Neutrophil (primary cell): Measurements from ENCODE around the gene LACTB.

Source experiments
- H3K27ac ChIP-seq: fragments of 200-600 bp; sonication (generic); 2 replicates; pipeline ENCODE4 v1.5.1; 2016; ENCODE audit warnings: mild to moderate bottlenecking, moderate library complexity
- H3K27me3 ChIP-seq: fragments of 200-600 bp; sonication (generic); 2 replicates; pipeline ENCODE4 v1.6.0; 2016; ENCODE audit warnings: mild to moderate bottlenecking
- H3K36me3 ChIP-seq: fragments of 200-600 bp; sonication (generic); 2 replicates; pipeline ENCODE4 v1.5.1; 2017
- H3K4me1 ChIP-seq, 2 experiments: fragments of 200-600 bp in 1 of 2; sonication (generic) in 1 of 2; 1 replicate in 1 of 2; 2 replicates in 1 of 2; pipeline versions ENCODE4 v1.5.1 to v1.6.1; 2013 to 2016; ENCODE audit warnings: low read depth in 1 of 2, low read length in 1 of 2, mild to moderate bottlenecking in 1 of 2, moderate library complexity in 1 of 2; ENCODE audit not compliant: control insufficient read depth in 1 of 2, insufficient read depth in 1 of 2
- H3K4me3 ChIP-seq, 2 experiments: fragments of 200-600 bp in 1 of 2; sonication (generic) in 1 of 2; 1 replicate in 1 of 2; 2 replicates in 1 of 2; pipeline ENCODE4 v1.5.1; 2013 to 2016; ENCODE audit warnings: low read depth in 1 of 2, low read length in 1 of 2, mild to moderate bottlenecking in 1 of 2, moderate library complexity in 1 of 2
- H3K9me3 ChIP-seq: fragments of 200-600 bp; sonication (generic); 2 replicates; pipeline ENCODE4 v1.5.1; 2016
- TF ChIP-seq, protein P1 (sequence below): fragments of 200-600 bp; sonication (generic); IDR thresholded peaks from 2 replicates; pipeline ENCODE4 v1.5.1; 2016; ENCODE audit warnings: antibody characterized with exemption

LACTB gene

DNA sequence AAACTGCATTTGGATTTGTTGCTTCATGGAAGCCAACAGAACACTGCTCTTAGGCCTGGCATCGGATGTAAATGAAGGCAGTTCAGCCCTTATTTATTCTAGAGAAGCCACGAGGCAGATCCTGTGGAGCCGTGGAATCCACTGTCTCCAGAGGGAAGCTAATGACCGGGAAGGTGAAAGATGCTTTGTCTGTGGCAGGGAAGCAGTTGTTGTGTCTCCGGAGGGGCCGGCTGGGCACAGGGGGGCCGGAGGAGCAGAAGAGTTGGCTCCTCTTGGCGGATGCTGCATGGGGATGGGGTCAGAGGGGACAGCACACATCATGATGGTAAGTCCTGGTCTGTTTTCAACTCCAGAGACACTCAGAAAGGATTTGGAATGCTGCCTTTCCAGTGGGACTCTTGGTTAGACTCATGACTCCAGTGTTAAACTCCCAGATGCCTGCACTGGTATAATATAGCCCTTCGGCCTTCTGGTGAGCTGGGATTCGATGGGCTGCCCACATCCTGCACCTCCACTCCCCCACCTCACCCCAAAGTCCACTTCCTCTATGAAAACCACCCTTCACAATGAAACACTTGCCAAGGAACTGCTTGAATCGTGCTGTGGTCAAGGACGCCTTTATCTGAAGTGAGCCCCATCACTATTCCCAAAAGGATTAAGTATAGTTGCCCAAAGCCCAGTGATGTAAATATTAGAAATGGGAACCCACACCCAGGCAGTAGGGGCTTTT is 45.5 kb upstream of the LACTB start:
- Histone ChIP-seq H3K36me3 (peaks cover 12% of the 10 kb centered on the region), H3K27me3 (peaks cover 7% of the 10 kb centered on the region), H3K9me3 (no peaks in the 10 kb centered on the region), H3K4me3 (no peak overlapping the region), H3K4me1 (no peaks in the 10 kb centered on the region), H3K27ac (no peak overlapping the region)
- TF ChIP-seq, protein P1, sequence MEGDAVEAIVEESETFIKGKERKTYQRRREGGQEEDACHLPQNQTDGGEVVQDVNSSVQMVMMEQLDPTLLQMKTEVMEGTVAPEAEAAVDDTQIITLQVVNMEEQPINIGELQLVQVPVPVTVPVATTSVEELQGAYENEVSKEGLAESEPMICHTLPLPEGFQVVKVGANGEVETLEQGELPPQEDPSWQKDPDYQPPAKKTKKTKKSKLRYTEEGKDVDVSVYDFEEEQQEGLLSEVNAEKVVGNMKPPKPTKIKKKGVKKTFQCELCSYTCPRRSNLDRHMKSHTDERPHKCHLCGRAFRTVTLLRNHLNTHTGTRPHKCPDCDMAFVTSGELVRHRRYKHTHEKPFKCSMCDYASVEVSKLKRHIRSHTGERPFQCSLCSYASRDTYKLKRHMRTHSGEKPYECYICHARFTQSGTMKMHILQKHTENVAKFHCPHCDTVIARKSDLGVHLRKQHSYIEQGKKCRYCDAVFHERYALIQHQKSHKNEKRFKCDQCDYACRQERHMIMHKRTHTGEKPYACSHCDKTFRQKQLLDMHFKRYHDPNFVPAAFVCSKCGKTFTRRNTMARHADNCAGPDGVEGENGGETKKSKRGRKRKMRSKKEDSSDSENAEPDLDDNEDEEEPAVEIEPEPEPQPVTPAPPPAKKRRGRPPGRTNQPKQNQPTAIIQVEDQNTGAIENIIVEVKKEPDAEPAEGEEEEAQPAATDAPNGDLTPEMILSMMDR, result no peak

DNA sequence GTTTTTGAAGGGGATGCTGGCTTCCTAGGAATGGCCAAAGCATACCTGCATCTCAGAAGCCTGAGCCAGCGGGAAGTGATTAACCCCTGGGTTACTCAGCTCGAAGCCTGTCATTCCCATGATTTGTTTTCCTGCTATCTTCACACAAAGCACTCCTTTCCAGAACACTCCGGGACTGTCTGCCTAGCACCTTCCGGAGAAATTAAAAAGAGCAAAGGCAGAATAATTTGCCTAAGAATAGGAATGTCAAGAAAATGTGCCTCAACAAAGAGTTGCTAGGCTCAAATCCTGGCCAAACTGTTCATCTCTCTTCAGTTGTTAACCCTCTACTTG is 45.0 kb upstream of the LACTB start:
- Histone ChIP-seq H3K9me3 (no peaks in the 10 kb centered on the region), H3K36me3 (peaks cover 6% of the 10 kb centered on the region), H3K4me3 (no peak overlapping the region), H3K27me3 (peaks cover 7% of the 10 kb centered on the region), H3K27ac (no peak overlapping the region), H3K4me1 (no peaks in the 10 kb centered on the region)
- TF ChIP-seq, protein P1, result no peak

DNA sequence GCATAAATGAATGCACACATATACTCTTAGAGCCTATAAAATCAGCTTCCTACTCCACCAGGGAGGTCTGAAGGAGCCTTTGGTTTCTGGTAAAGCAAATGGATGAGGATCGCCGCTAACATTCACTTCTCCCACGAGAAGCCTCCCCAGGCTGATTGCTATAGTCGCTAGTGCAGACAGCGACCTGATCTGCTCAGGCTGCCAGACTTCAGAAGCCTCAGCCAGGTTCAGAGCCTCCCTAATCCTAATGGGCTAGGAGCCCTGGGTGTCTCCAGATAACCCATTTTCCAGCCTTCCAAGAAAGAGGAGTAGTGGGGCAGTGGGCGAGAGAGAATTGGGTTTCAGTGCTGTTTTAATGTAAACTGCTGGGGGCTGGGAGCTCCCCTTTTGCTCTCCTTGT is 43.7 kb upstream of the LACTB start:
- Histone ChIP-seq H3K4me3 (no peak overlapping the region), H3K36me3 (no peaks in the 10 kb centered on the region), H3K27me3 (peaks cover 7% of the 10 kb centered on the region), H3K9me3 (no peaks in the 10 kb centered on the region), H3K27ac (no peak overlapping the region), H3K4me1 (no peaks in the 10 kb centered on the region)
- TF ChIP-seq, protein P1, result no peak

DNA sequence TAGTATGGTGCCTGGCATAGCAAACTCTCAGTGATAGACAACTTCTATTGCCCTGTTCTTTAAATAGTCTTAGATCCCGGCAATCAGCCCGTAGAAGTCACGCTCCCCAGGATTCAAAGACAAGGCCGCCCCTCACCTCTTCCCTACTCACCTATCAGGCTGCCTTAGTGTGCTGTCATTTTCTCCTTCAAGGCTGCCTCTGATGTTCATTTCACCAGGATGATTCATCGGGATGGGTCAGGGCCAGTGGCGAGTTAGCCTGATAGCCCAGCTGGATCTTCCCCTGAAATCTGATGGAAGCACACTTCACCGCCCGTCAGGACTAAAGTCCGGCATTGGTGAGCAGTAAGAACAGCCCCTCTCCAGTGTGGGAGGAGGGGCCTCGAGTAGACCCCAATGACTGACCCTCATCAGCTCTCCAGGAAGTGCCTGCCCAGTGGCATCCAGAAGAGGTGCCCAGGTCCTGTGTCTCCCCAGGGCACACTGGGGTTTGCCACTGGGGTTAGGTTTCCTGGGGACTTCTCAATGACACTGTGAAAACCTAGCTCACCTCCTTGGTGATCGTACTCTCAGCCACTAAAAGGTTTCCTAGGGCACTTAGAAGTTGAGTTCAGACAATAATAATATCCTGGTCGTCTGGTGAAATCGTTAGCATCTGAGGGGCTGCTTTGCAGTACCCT is 41.6 kb upstream of the LACTB start:
- H3K9me3 ChIP-seq, result no peaks in the 10 kb centered on the region
- H3K36me3 ChIP-seq, result no peaks in the 10 kb centered on the region
- H3K27ac ChIP-seq, result no peak overlapping the region
- no peaks in the 10 kb centered on the region for H3K4me1 ChIP-seq
- TF ChIP-seq, protein P1, result no peak
- H3K27me3 ChIP-seq, result no peaks in the 10 kb centered on the region
- no peak overlapping the region for H3K4me3 ChIP-seq

DNA sequence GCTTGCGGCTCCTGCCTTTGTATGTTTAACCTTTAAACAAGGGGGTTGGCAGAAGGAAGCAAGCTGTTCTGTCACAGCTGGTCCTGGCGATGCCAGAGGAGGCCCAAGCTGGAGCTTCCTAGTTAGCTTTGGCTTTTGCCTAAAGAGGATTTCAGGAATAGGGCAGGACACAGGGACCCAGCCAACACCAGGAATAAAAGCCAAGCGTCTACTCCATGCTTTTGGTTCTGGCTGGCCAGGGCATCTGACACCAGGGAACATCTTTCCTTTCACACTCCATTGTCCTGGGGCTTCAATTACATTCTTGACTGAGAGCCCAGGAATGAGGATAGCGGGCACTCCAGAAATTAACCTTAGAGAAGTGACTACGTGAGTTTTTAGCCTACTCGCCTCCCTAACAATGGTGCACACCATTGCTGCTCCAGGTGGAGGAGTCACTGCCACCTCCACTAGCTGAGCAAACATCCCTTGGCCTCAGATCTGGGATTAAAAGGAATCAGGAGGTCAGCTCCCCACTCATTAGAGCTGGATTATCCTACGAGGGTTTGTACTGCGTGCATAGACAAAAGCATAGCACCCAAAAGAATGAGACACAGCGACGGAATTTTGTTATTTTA is 40.9 kb upstream of the LACTB start:
- Histone ChIP-seq H3K27ac (no peak overlapping the region), H3K9me3 (no peaks in the 10 kb centered on the region), H3K27me3 (no peaks in the 10 kb centered on the region), H3K4me1 (no peaks in the 10 kb centered on the region), H3K36me3 (no peaks in the 10 kb centered on the region), H3K4me3 (no peak overlapping the region)
- TF ChIP-seq, protein P1, result no peak
